DMS53 (cell line): Measurements from ENCODE around the gene GADD45B.
A peak's percentile ranks its signal among the peaks of the same experiment; 100 is the strongest.
"Not testable (repeated sequence)": the region's sequence is repeated elsewhere in the genome, so short reads cannot be mapped to it uniquely, and the experiment has no call there.

Experiments
- DNase-seq: peaks from one replicate; lab custom pipeline; 2025; lab: John Stamatoyannopoulos, UW

The GADD45B gene

GRCh38 chr19:2488405-2488941, 12.5 kb downstream of the GADD45B start:
- peak; percentile 23 for DNase-seq

- peak; percentile 81 for DNase-seq
These were observed 13.2 kb downstream of the GADD45B start for GRCh38 chr19:2488942-2489731.

GRCh38 chr19:2490659-2491058, 14.7 kb downstream of the GADD45B start:
- no peak for DNase-seq

- peak; percentile 87 for DNase-seq
These were observed 15.3 kb downstream of the GADD45B start for GRCh38 chr19:2491130-2491801.

- DNase-seq: no peak
These were observed 16.9 kb downstream of the GADD45B start for GRCh38 chr19:2492870-2493269.

- not testable (repeated sequence) for DNase-seq
These were observed 17.5 kb downstream of the GADD45B start for GRCh38 chr19:2493448-2493847.

GRCh38 chr19:2494084-2494446, 18.1 kb downstream of the GADD45B start:
- no peak for DNase-seq

- peak; percentile 79 for DNase-seq
These were observed 18.7 kb downstream of the GADD45B start for GRCh38 chr19:2494447-2495129.

- peak; percentile 75 for DNase-seq
These were observed 19.3 kb downstream of the GADD45B start for GRCh38 chr19:2495130-2495641.

- DNase-seq: no peak
These were observed 19.9 kb downstream of the GADD45B start for GRCh38 chr19:2495651-2496316.

- no peak for DNase-seq
These were observed 21.3 kb downstream of the GADD45B start for GRCh38 chr19:2497186-2497585.

GRCh38 chr19:2500156-2500555, 24.2 kb downstream of the GADD45B start:
- DNase-seq: no peak

- no peak for DNase-seq
These were observed 24.9 kb downstream of the GADD45B start for GRCh38 chr19:2500841-2501261.

- peak; percentile 62 for DNase-seq
These were observed 27.7 kb downstream of the GADD45B start for GRCh38 chr19:2503521-2504109.

GRCh38 chr19:2506656-2507055, 30.7 kb downstream of the GADD45B start:
- DNase-seq: not testable (repeated sequence)

GRCh38 chr19:2507109-2507508, 31.2 kb downstream of the GADD45B start:
- DNase-seq: peak; percentile 95

GRCh38 chr19:2509096-2509495, 33.2 kb downstream of the GADD45B start:
- no peak for DNase-seq

GRCh38 chr19:2511570-2511969, 35.6 kb downstream of the GADD45B start:
- no peak for DNase-seq

- DNase-seq: no peak
These were observed 36.1 kb downstream of the GADD45B start for GRCh38 chr19:2511991-2512390.

- no peak for DNase-seq
These were observed 36.9 kb downstream of the GADD45B start for GRCh38 chr19:2512523-2513431.
